GM18909 (cell line): ENCODE results near the gene CFAP92.
"Not testable (repeated sequence)": the region's sequence is repeated elsewhere in the genome, so short reads cannot be mapped to it uniquely, and the experiment has no call there.

Experiments used
- ATAC-seq: cut with Tn5 transposase; IDR thresholded peaks from one replicate; pipeline ENCODE4 v1.9.1; 2021; ENCODE audit warnings: mild to moderate bottlenecking; ENCODE audit not compliant: unreplicated experiment, poor library complexity

CFAP92 gene

GRCh38 chr3:128945041-128945877, 48.6 kb downstream of the CFAP92 start:
- ATAC-seq = no peak

- ATAC-seq = no peak
These were observed 51.5 kb downstream of the CFAP92 start for GRCh38 chr3:128942161-128942952.

GRCh38 chr3:128940252-128940651, 53.6 kb downstream of the CFAP92 start:
- ATAC-seq = no peak

GRCh38 chr3:128936341-128936740, 57.5 kb downstream of the CFAP92 start:
- ATAC-seq = no peak

GRCh38 chr3:128935922-128936321, 58.0 kb downstream of the CFAP92 start:
- no peak for ATAC-seq

- no peak for ATAC-seq
These were observed 60.0 kb downstream of the CFAP92 start for GRCh38 chr3:128933922-128934253.

GRCh38 chr3:128933213-128933921, 60.5 kb downstream of the CFAP92 start:
- ATAC-seq = no peak

GRCh38 chr3:128932516-128933212, 61.2 kb downstream of the CFAP92 start:
- ATAC-seq = no peak

- ATAC-seq = no peak
These were observed 62.8 kb downstream of the CFAP92 start for GRCh38 chr3:128931046-128931445.

GRCh38 chr3:128929364-128929763, 64.5 kb downstream of the CFAP92 start:
- no peak for ATAC-seq

GRCh38 chr3:128923986-128924385, 69.9 kb downstream of the CFAP92 start:
- ATAC-seq = not testable (repeated sequence)

- ATAC-seq = no peak
These were observed 70.3 kb downstream of the CFAP92 start for GRCh38 chr3:128923576-128923975.

GRCh38 chr3:128922804-128923459, 70.9 kb downstream of the CFAP92 start:
- no peak for ATAC-seq

- ATAC-seq = no peak
These were observed 73.9 kb downstream of the CFAP92 start for GRCh38 chr3:128919988-128920387.

- no peak for ATAC-seq
These were observed 76.6 kb downstream of the CFAP92 start for GRCh38 chr3:128917291-128917690.

GRCh38 chr3:128914966-128915645, 78.8 kb downstream of the CFAP92 start:
- no peak for ATAC-seq

GRCh38 chr3:128911911-128912310, 82.0 kb downstream of the CFAP92 start:
- no peak for ATAC-seq

GRCh38 chr3:128910006-128910405, 83.9 kb downstream of the CFAP92 start:
- ATAC-seq = no peak

GRCh38 chr3:128908951-128909350, 84.9 kb downstream of the CFAP92 start:
- no peak for ATAC-seq
